GM12878 (cell line): ENCODE results near the gene KIDINS220. TPM values are rescaled to one million over a fixed set of nuclear protein-coding genes. Genes with fewer than 3 reads are reported as not detected.
A peak's percentile ranks its signal among the peaks of the same experiment; 100 is the strongest.

ENCODE experiments used
- BRCA1 ChIP-seq: IDR thresholded peaks from 2 replicates; pipeline ENCODE4 v1.6.1; 2011; ENCODE audit warnings: low read depth, low read length, improper control_type of control experiment
- CBX5 ChIP-seq: sonication (generic); IDR thresholded peaks from 2 replicates; pipeline ENCODE4 v1.6.1; 2016; ENCODE audit warnings: low read depth, moderate library complexity, mild to moderate bottlenecking, inconsistent platforms
- CEBPB ChIP-seq, 2 experiments: fragments of 150-350 bp in 1 of 2; IDR thresholded peaks; 2 replicates each; pipeline ENCODE4 v1.6.1; 2012 to 2014; ENCODE audit warnings: low read depth in 2 of 2, low read length in 2 of 2, borderline replicate concordance in 1 of 2, inconsistent platforms in 1 of 2
- CHD4 ChIP-seq: fragments of 200-600 bp; sonication (generic); IDR thresholded peaks from 2 replicates; pipeline ENCODE4 v1.6.1; 2016; ENCODE audit warnings: mild to moderate bottlenecking
- E2F8 ChIP-seq: fragments of 450-650 bp; IDR thresholded peaks from 2 replicates; pipeline ENCODE4 v1.6.1; 2018; ENCODE audit warnings: mild to moderate bottlenecking, low read depth, moderate library complexity; ENCODE audit not compliant: partially characterized antibody
- EED ChIP-seq: sonication (generic); IDR thresholded peaks from 2 replicates; pipeline ENCODE4 v1.6.1; 2016; ENCODE audit warnings: antibody characterized with exemption, low read depth
- EGR1 ChIP-seq, 2 experiments: IDR thresholded peaks; 1 replicate in 1 of 2; 2 replicates in 1 of 2; pipeline ENCODE4 v1.6.1; 2011 to 2012; ENCODE audit warnings: low read depth in 2 of 2, low read length in 2 of 2, borderline replicate concordance in 1 of 2, mild to moderate bottlenecking in 1 of 2, moderate library complexity in 1 of 2
- HDAC2 ChIP-seq: fragments of 200-600 bp; sonication (generic); IDR thresholded peaks from 2 replicates; pipeline ENCODE4 v1.6.1; 2017
- HDGF ChIP-seq: fragments of 450-650 bp; IDR thresholded peaks from 2 replicates; pipeline ENCODE4 v1.6.1; 2016; ENCODE audit warnings: antibody characterized with exemption
- IRF4 ChIP-seq: IDR thresholded peaks from 2 replicates; pipeline ENCODE4 v1.6.1; 2011; ENCODE audit warnings: low read depth, low read length
- MLLT1 ChIP-seq: fragments of 450-650 bp; IDR thresholded peaks from 2 replicates; pipeline ENCODE4 v1.6.1; 2016; ENCODE audit warnings: mild to moderate bottlenecking
- MTA2 ChIP-seq: fragments of 450-650 bp; IDR thresholded peaks from 2 replicates; pipeline ENCODE4 v1.6.1; 2016; ENCODE audit warnings: low read depth, mild to moderate bottlenecking, moderate library complexity
- NR2C2 ChIP-seq: IDR thresholded peaks from 2 replicates; pipeline ENCODE4 v1.6.1; 2011; ENCODE audit warnings: borderline replicate concordance, low read depth; ENCODE audit not compliant: control insufficient read depth, insufficient read length
- PML ChIP-seq: IDR thresholded peaks from 2 replicates; pipeline ENCODE4 v1.6.1; 2012; ENCODE audit warnings: low read length, inconsistent platforms
- RELB ChIP-seq: fragments of 450-650 bp; IDR thresholded peaks from 2 replicates; pipeline ENCODE4 v1.6.1; 2017; ENCODE audit warnings: low read depth, mild to moderate bottlenecking, moderate library complexity
- RUNX3 ChIP-seq: IDR thresholded peaks from 2 replicates; pipeline ENCODE4 v1.6.1; 2012; ENCODE audit warnings: low read length, inconsistent platforms
- SIN3A ChIP-seq: IDR thresholded peaks from 2 replicates; pipeline ENCODE4 v1.6.1; 2012; ENCODE audit warnings: low read depth, low read length, improper control_type of control experiment
- SMAD1 ChIP-seq: fragments of 450-650 bp; IDR thresholded peaks from 2 replicates; pipeline ENCODE4 v1.6.1; 2018; ENCODE audit warnings: mild to moderate bottlenecking, low read depth; ENCODE audit not compliant: partially characterized antibody
- SMAD5 ChIP-seq: IDR thresholded peaks from 2 replicates; pipeline ENCODE4 v1.6.1; 2016; ENCODE audit warnings: antibody characterized with exemption, low read depth
- YY1 ChIP-seq: IDR thresholded peaks from 2 replicates; pipeline ENCODE4 v1.6.1; 2011; ENCODE audit warnings: low read depth, mild to moderate bottlenecking, low read length
- ZNF592 ChIP-seq: fragments of 450-650 bp; IDR thresholded peaks from 2 replicates; pipeline ENCODE4 v1.6.1; 2017; ENCODE audit warnings: mild to moderate bottlenecking, moderate library complexity
- polyA plus RNA-seq, 11 experiments: library from polyadenylated mRNA; depleted of rRNA in 4 of 11; unstranded in 6 of 11; stranded (reverse) in 5 of 11; fragments of >200 nt; fragmentation: Nextera tagmentation in 4 of 11; fragmentation: Illumina TruSeq in 1 of 11; extraction: Ambion mirVana in 4 of 11; extraction: Trizol in 1 of 11; gene quantifications; 1 replicate in 1 of 11; 2 replicates in 10 of 11; pipeline versions ENCODE4 v1.2.1 to v1.2.3, GENCODE V29; 2011 to 2016; ENCODE audit warnings: inconsistent platforms in 2 of 11, missing spikeins in 2 of 11, low read depth in 1 of 11
- total RNA-seq, 4 experiments: library from RNA; depleted of rRNA in 3 of 4; stranded (reverse); fragments of >200 nt in 3 of 4; fragmentation: Illumina TruSeq in 1 of 4; extraction: Trizol in 1 of 4; gene quantifications; 2 replicates each; pipeline versions ENCODE4 v1.2.1 to v1.2.3, GENCODE V29; 2013 to 2021

The KIDINS220 gene
- total and polyA plus RNA-seq, 10 of the 15 experiments (the other 5 are each of a cell fraction or from before 2014, with no cell fraction given) = 6.0 to 31.2 (median 16.0) TPM

- 0 out of 2 replicates have a peak, but pooled peaks have one; percentile 20 for TF ChIP-seq RELB
- peak; percentile 65 for TF ChIP-seq SMAD1
- TF ChIP-seq IRF4 = no peak
- no peak for TF ChIP-seq MTA2
- no peak for TF ChIP-seq BRCA1
- TF ChIP-seq SMAD5 = no peak
- no peak for TF ChIP-seq NR2C2
- TF ChIP-seq ZNF592 = no peak
- peak; percentile 39; the same call in 1 of the 2 replicates for TF ChIP-seq SIN3A
- TF ChIP-seq HDAC2 = no peak
- TF ChIP-seq CBX5 = no peak
- no peak for TF ChIP-seq EGR1 (IDR thresholded peaks at IDR 0.05; ENCODE audit: borderline replicate concordance in 1 of 2, low read depth in 2 of 2, low read length in 2 of 2)
- TF ChIP-seq EED = no peak
- no peak for TF ChIP-seq E2F8
- no peak for TF ChIP-seq HDGF
- TF ChIP-seq PML = no peak
- TF ChIP-seq YY1 = no peak
- TF ChIP-seq CEBPB (IDR thresholded peaks at IDR 0.05; ENCODE audit: borderline replicate concordance in 1 of 2, low read depth in 2 of 2, low read length in 2 of 2) = no peak
- TF ChIP-seq MLLT1 = peak; percentile 49; the same call in 1 of the 2 replicates
- TF ChIP-seq RUNX3 = no peak
- TF ChIP-seq CHD4 = no peak
These were observed 154.4 kb downstream of the KIDINS220 start (continued) for GRCh38 chr2:8682719-8683667.
